ENCODE data around the gene NUMBL.

The NUMBL gene

GRCh38 chr19:40716031-40716481 is 25.6 kb upstream of the NUMBL start:
- no peaks in the 10 kb centered on the region for H3K9me3 ChIP-seq (ENCODE audit: control insufficient read depth, insufficient read depth, low read length)
- H3K27me3 ChIP-seq (ENCODE audit: control insufficient read depth, insufficient read depth, low read length), result no peaks in the 10 kb centered on the region
- no peaks in the 10 kb centered on the region for H3K36me3 ChIP-seq (ENCODE audit: control insufficient read depth, insufficient read depth, low read length)
- no CpG with 5 or more reads among the region's 8 CpGs for WGBS (ENCODE audit: insufficient coverage, insufficient read length)
- no peak overlapping the region for H3K27ac ChIP-seq (ENCODE audit: low read length)
- peak overlapping the region; percentile 76; the same call in 1 of the 2 replicates for H3K4me3 ChIP-seq (ENCODE audit: low read length)
- DNase-seq (ENCODE audit: low read depth, low spot score), result no peak
- H3K4me1 ChIP-seq (ENCODE audit: control insufficient read depth, insufficient read depth, low read length), result peaks cover 4% of the 10 kb centered on the region; the same call in 1 of the 2 replicates

- H3K4me1 ChIP-seq (ENCODE audit: control insufficient read depth, insufficient read depth, low read length), result peaks cover 4% of the 10 kb centered on the region; the same call in 1 of the 2 replicates
- peak; percentile 84 for DNase-seq (ENCODE audit: low read depth, low spot score)
- H3K36me3 ChIP-seq (ENCODE audit: control insufficient read depth, insufficient read depth, low read length), result peaks cover 4% of the 10 kb centered on the region
- no peak overlapping the region for H3K27ac ChIP-seq (ENCODE audit: low read length)
- no peaks in the 10 kb centered on the region for H3K9me3 ChIP-seq (ENCODE audit: control insufficient read depth, insufficient read depth, low read length)
- H3K4me3 ChIP-seq (ENCODE audit: low read length), result peak overlapping the region; percentile 63; the same call in 1 of the 2 replicates
- no peaks in the 10 kb centered on the region for H3K27me3 ChIP-seq (ENCODE audit: control insufficient read depth, insufficient read depth, low read length)
- no CpG with 5 or more reads among the region's 31 CpGs for WGBS (ENCODE audit: insufficient coverage, insufficient read length)
These were observed 24.2 kb upstream of the NUMBL start for GRCh38 chr19:40714441-40715299.

DNA sequence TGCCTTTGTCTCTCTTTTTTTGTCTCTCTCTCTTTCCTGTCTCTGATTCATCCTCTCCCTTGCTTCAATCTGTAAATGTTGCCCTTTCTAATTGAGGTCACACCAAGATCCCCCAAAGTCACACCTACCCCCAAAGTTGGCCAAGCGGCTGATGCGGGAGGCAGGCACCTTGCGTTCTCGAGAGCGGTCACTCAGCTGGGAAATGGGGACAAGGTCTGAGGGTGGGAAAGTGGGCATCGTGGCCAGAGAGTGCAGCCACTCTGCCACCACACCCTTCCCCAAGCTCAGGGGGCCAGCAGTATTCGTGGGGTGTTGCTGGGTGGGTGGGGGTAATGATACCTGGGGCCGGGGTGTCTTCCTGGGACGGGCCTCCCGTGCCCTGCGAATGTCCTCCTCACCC is 23.5 kb upstream of the NUMBL start:
- no peak overlapping the region for H3K4me3 ChIP-seq (ENCODE audit: low read length)
- H3K36me3 ChIP-seq (ENCODE audit: control insufficient read depth, insufficient read depth, low read length), result peaks cover 4% of the 10 kb centered on the region
- no peak for DNase-seq (ENCODE audit: low read depth, low spot score)
- H3K27me3 ChIP-seq (ENCODE audit: control insufficient read depth, insufficient read depth, low read length), result no peaks in the 10 kb centered on the region
- WGBS (ENCODE audit: insufficient coverage, insufficient read length), result no CpG with 5 or more reads among the region's 11 CpGs
- no peaks in the 10 kb centered on the region for H3K9me3 ChIP-seq (ENCODE audit: control insufficient read depth, insufficient read depth, low read length)
- no peak overlapping the region for H3K27ac ChIP-seq (ENCODE audit: low read length)
- peaks cover 3% of the 10 kb centered on the region; the same call in 1 of the 2 replicates for H3K4me1 ChIP-seq (ENCODE audit: control insufficient read depth, insufficient read depth, low read length)

DNA sequence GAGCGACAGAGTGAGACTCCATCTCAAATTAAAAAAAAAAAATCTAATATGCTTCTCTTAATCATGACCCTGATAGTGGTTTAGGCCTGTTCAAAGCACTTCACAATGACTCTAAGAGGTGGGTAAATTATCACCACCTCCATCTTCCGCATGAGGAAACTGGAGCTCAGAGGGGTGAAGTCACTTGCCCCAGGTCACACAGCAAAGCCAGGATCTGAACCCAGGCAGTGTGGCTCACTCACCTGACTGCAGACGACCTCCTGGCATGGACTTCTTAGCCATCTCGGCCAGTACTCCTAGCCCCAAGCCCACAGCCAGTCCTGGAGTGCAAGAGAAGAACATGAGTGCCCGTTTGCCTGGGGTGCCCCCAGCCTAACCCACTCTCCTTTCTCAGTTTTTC is 19.4 kb upstream of the NUMBL start:
- no peaks in the 10 kb centered on the region for H3K27me3 ChIP-seq (ENCODE audit: control insufficient read depth, insufficient read depth, low read length)
- peaks cover 10% of the 10 kb centered on the region for H3K36me3 ChIP-seq (ENCODE audit: control insufficient read depth, insufficient read depth, low read length)
- no peak overlapping the region for H3K27ac ChIP-seq (ENCODE audit: low read length)
- H3K4me1 ChIP-seq (ENCODE audit: control insufficient read depth, insufficient read depth, low read length), result no peaks in the 10 kb centered on the region
- no peak for DNase-seq (ENCODE audit: low read depth, low spot score)
- H3K4me3 ChIP-seq (ENCODE audit: low read length), result no peak overlapping the region
- no CpG with 5 or more reads among the region's 5 CpGs for WGBS (ENCODE audit: insufficient coverage, insufficient read length)
- H3K9me3 ChIP-seq (ENCODE audit: control insufficient read depth, insufficient read depth, low read length), result no peaks in the 10 kb centered on the region

DNA sequence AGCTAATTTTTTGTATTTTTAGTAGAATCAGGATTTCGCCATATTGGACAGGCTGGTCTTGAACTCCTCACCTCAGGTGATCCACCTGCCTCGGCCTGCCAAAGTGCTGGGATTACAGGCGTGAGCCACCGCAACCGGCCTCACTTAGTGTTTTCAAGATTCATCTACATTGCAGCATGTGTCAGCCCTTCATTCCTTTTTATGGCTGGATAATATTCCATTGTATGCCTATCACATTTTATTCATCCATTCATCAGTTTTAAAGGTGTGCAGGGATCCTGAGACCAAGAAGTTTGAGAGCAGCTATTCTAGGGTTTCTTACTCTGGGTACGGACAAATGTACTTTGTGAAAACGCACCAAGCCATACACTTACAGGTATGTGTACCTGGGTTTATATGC is 17.2 kb upstream of the NUMBL start:
- Histone ChIP-seq H3K27me3 (ENCODE audit: control insufficient read depth, insufficient read depth, low read length) (no peaks in the 10 kb centered on the region), H3K9me3 (ENCODE audit: control insufficient read depth, insufficient read depth, low read length) (no peaks in the 10 kb centered on the region), H3K4me1 (ENCODE audit: control insufficient read depth, insufficient read depth, low read length) (no peaks in the 10 kb centered on the region), H3K27ac (ENCODE audit: low read length) (no peak overlapping the region), H3K4me3 (ENCODE audit: low read length) (no peak overlapping the region), H3K36me3 (ENCODE audit: control insufficient read depth, insufficient read depth, low read length) (peaks cover 18% of the 10 kb centered on the region)
- WGBS (ENCODE audit: insufficient coverage, insufficient read length), result no CpG with 5 or more reads among the region's 7 CpGs
- no peak for DNase-seq (ENCODE audit: low read depth, low spot score)

- H3K4me1 ChIP-seq (ENCODE audit: control insufficient read depth, insufficient read depth, low read length), result no peaks in the 10 kb centered on the region; the same call in 1 of the 2 replicates
- H3K27me3 ChIP-seq (ENCODE audit: control insufficient read depth, insufficient read depth, low read length), result no peaks in the 10 kb centered on the region
- H3K36me3 ChIP-seq (ENCODE audit: control insufficient read depth, insufficient read depth, low read length), result peaks cover 26% of the 10 kb centered on the region
- no peak overlapping the region for H3K27ac ChIP-seq (ENCODE audit: low read length)
- no peak overlapping the region for H3K4me3 ChIP-seq (ENCODE audit: low read length)
- no peak for DNase-seq (ENCODE audit: low read depth, low spot score)
- no peaks in the 10 kb centered on the region for H3K9me3 ChIP-seq (ENCODE audit: control insufficient read depth, insufficient read depth, low read length)
- WGBS (ENCODE audit: insufficient coverage, insufficient read length), result no CpG with 5 or more reads among the region's 7 CpGs
These were observed 15.6 kb upstream of the NUMBL start for GRCh38 chr19:40705950-40706619.

GRCh38 chr19:40705362-40705651 is 14.9 kb upstream of the NUMBL start:
- no peaks in the 10 kb centered on the region for H3K9me3 ChIP-seq (ENCODE audit: control insufficient read depth, insufficient read depth, low read length)
- no CpG with 5 or more reads among the region's 9 CpGs for WGBS (ENCODE audit: insufficient coverage, insufficient read length)
- H3K4me1 ChIP-seq (ENCODE audit: control insufficient read depth, insufficient read depth, low read length), result no peaks in the 10 kb centered on the region; the same call in 1 of the 2 replicates
- H3K4me3 ChIP-seq (ENCODE audit: low read length), result no peak overlapping the region
- no peak overlapping the region for H3K27ac ChIP-seq (ENCODE audit: low read length)
- peaks cover 26% of the 10 kb centered on the region for H3K36me3 ChIP-seq (ENCODE audit: control insufficient read depth, insufficient read depth, low read length)
- no peaks in the 10 kb centered on the region for H3K27me3 ChIP-seq (ENCODE audit: control insufficient read depth, insufficient read depth, low read length)
- DNase-seq (ENCODE audit: low read depth, low spot score), result no peak

DNA sequence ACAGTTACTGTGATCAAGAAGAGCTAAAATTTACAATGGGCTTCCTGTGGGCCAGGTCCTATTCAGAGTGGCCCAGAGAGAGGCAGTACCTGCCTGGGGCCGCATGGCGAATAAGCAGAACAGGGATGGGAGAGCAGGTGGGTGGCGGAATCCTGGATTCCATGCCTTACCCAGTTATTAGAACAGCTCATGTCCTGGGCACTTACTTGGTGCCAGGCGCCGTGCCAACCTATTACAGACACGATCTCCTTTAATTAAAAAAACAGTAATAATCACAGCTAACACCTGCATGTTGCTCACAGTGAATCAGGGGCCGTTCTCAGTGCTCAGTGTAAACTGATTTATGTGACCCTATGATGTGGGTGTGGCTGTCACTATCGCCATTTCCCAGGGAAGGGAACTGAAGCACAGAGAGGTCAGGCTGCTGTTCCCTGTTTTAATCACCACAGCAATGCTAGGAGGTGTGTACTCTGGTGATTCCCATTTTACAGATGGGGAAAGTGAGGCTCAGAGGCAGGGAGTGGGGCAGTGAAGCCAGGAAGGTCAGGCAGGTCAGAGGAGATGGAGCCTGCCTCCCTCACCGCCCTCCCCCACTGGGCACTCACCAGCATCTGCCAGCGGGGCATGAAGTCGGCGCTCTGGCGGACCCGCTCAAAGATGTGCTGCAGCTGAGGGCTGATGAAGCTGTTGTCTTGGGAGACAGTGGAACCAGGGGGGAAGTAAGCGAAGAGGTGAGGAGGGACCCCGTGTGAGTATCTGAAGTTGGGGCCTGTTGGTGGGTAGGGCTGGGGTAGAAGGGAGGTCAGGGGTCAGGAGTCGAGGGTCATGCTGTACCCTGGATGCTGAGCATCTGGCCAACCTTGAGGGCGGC is 14.3 kb upstream of the NUMBL start:
- no peaks in the 10 kb centered on the region for H3K9me3 ChIP-seq (ENCODE audit: control insufficient read depth, insufficient read depth, low read length)
- no peaks in the 10 kb centered on the region; the same call in none of the 2 replicates for H3K4me1 ChIP-seq (ENCODE audit: control insufficient read depth, insufficient read depth, low read length)
- no peak for DNase-seq (ENCODE audit: low read depth, low spot score)
- H3K36me3 ChIP-seq (ENCODE audit: control insufficient read depth, insufficient read depth, low read length), result peaks cover 26% of the 10 kb centered on the region
- no peak overlapping the region for H3K4me3 ChIP-seq (ENCODE audit: low read length)
- H3K27ac ChIP-seq (ENCODE audit: low read length), result no peak overlapping the region
- H3K27me3 ChIP-seq (ENCODE audit: control insufficient read depth, insufficient read depth, low read length), result no peaks in the 10 kb centered on the region
- no CpG with 5 or more reads among the region's 18 CpGs for WGBS (ENCODE audit: insufficient coverage, insufficient read length)

DNA sequence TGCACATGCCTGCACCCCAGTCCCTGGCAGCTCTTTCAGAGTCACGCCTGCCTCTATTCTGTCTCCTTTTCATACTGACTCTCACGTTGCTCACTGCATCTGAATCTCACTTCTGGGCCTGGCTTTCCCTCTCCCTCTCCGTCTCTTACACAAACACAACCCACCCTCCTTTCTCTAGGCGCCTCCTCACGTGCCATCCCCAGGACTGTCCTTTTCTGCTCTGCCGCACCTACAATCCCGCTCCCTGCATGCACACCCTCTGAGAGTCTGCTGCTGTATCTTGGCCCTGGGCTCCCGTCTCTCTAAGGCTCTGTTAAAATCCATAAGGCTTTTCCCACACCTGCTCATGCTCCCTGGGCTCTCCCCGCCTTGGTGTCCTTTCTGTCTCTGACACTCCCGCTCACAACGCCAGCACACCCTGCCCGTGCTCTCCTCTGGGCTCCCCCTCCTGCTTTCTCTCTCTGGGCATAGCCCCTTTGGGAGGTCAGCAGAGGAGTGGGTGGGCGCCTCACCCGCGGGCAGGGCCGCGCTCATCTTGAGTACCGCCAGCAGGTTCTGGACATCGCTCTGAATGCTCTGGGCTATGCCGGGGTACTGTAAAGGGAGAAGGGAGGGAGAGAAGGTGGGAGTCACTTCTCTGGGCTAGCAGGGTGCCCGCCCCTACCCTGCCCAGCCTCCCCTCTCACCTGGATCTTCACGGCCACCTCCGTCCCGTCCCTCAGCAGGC is 12.7 kb upstream of the NUMBL start:
- Histone ChIP-seq H3K27ac (ENCODE audit: low read length) (no peak overlapping the region), H3K36me3 (ENCODE audit: control insufficient read depth, insufficient read depth, low read length) (peaks cover 26% of the 10 kb centered on the region), H3K27me3 (ENCODE audit: control insufficient read depth, insufficient read depth, low read length) (no peaks in the 10 kb centered on the region), H3K9me3 (ENCODE audit: control insufficient read depth, insufficient read depth, low read length) (no peaks in the 10 kb centered on the region), H3K4me1 (ENCODE audit: control insufficient read depth, insufficient read depth, low read length) (no peaks in the 10 kb centered on the region; the same call in none of the 2 replicates), H3K4me3 (ENCODE audit: low read length) (no peak overlapping the region)
- no CpG with 5 or more reads among the region's 24 CpGs for WGBS (ENCODE audit: insufficient coverage, insufficient read length)
- DNase-seq (ENCODE audit: low read depth, low spot score), result no peak
